ENCODE results near the gene OSBPL5.
A peak's percentile ranks its signal among the peaks of the same experiment; 100 is the strongest.

OSBPL5 gene

GRCh38 chr11:3052567-3052966, 112.5 kb downstream of the OSBPL5 start:
- DNase-seq (ENCODE audit: low read depth in 2 of 2): no peak

GRCh38 chr11:3052109-3052479, 113.0 kb downstream of the OSBPL5 start:
- DNase-seq (ENCODE audit: low read depth in 2 of 2): no peak

GRCh38 chr11:3051196-3052108, 113.7 kb downstream of the OSBPL5 start:
- no peak for DNase-seq (ENCODE audit: low read depth in 2 of 2)

- DNase-seq (ENCODE audit: low read depth in 2 of 2): no peak
Measured at GRCh38 chr11:3050386-3051195, 114.5 kb downstream of the OSBPL5 start.

- peak; percentile 31 to 40 for DNase-seq (ENCODE audit: low read depth in 2 of 2)
Measured at GRCh38 chr11:3049430-3050243, 115.5 kb downstream of the OSBPL5 start.

- DNase-seq (ENCODE audit: low read depth in 2 of 2): no peak
Measured at GRCh38 chr11:3047637-3048036, 117.5 kb downstream of the OSBPL5 start.

GRCh38 chr11:3046641-3047040, 118.5 kb downstream of the OSBPL5 start:
- DNase-seq (ENCODE audit: low read depth in 2 of 2): no peak

GRCh38 chr11:3046190-3046589, 118.9 kb downstream of the OSBPL5 start:
- DNase-seq (ENCODE audit: low read depth in 2 of 2): no peak

- no peak for DNase-seq (ENCODE audit: low read depth in 2 of 2)
Measured at GRCh38 chr11:3044915-3045314, 120.2 kb downstream of the OSBPL5 start.

GRCh38 chr11:3044004-3044403, 121.1 kb downstream of the OSBPL5 start:
- no peak for DNase-seq (ENCODE audit: low read depth in 2 of 2)

GRCh38 chr11:3043315-3043871, 121.7 kb downstream of the OSBPL5 start:
- no peak for DNase-seq (ENCODE audit: low read depth in 2 of 2)

GRCh38 chr11:3042496-3043314, 122.4 kb downstream of the OSBPL5 start:
- DNase-seq (ENCODE audit: low read depth in 2 of 2): no peak

GRCh38 chr11:3041699-3042441, 123.2 kb downstream of the OSBPL5 start:
- no peak for DNase-seq (ENCODE audit: low read depth in 2 of 2)

GRCh38 chr11:3040881-3041280, 124.2 kb downstream of the OSBPL5 start:
- no peak for DNase-seq (ENCODE audit: low read depth in 2 of 2)

GRCh38 chr11:3037945-3038271, 127.2 kb downstream of the OSBPL5 start:
- DNase-seq (ENCODE audit: low read depth in 2 of 2): no peak
